Stimulated activated CD8-positive, alpha-beta memory T cell treated with anti-CD3 and anti-CD28 coated beads, Interleukin-7, amount 100 ng/mL, for 1 hour (primary cell): ENCODE results near the gene NOL7.
A peak's percentile ranks its signal among the peaks of the same experiment; 100 is the strongest.

Source experiments
- DNase-seq, 2 donors: peaks; one replicate each; pipeline ENCODE4 v3.0.0-alpha.2; 2020; ENCODE audit warnings: low read depth in 2 of 2

The NOL7 gene

GRCh38 chr6:13614926-13615791 lies at the start of gene NOL7:
NOL7 (plus strand) TSS chr6:13615335; CDS start chr6:13615359, 24 bp downstream.
- peak; percentile 98 to 99 for DNase-seq

- no peak for DNase-seq
Observed at GRCh38 chr6:13565921-13566320, 49.2 kb upstream of the NOL7 start.

GRCh38 chr6:13566500-13566899 lies 48.6 kb upstream of the NOL7 start:
- no peak for DNase-seq

- DNase-seq = no peak
Observed at GRCh38 chr6:13568970-13569369, 46.2 kb upstream of the NOL7 start.

GRCh38 chr6:13572240-13572639 lies 42.9 kb upstream of the NOL7 start:
- DNase-seq = no peak

- no peak for DNase-seq
Observed at GRCh38 chr6:13572951-13573654, 42.0 kb upstream of the NOL7 start.

- DNase-seq = no peak
Observed at GRCh38 chr6:13573669-13574110, 41.4 kb upstream of the NOL7 start.

GRCh38 chr6:13574149-13574570 lies 41.0 kb upstream of the NOL7 start:
- peak; percentile 83 to 88 for DNase-seq

GRCh38 chr6:13574571-13575376 lies 40.4 kb upstream of the NOL7 start, which contains the start of gene SIRT5:
SIRT5 (plus strand) TSS chr6:13574601; CDS start chr6:13584111, 9,510 bp downstream.
- DNase-seq = peak; percentile 31 to 36

GRCh38 chr6:13575377-13575775 lies 39.8 kb upstream of the NOL7 start:
- no peak for DNase-seq

- DNase-seq = no peak
Observed at GRCh38 chr6:13576017-13576416, 39.1 kb upstream of the NOL7 start.

- no peak for DNase-seq
Observed at GRCh38 chr6:13577926-13578325, 37.2 kb upstream of the NOL7 start.

- no peak for DNase-seq
Observed at GRCh38 chr6:13579911-13580310, 35.2 kb upstream of the NOL7 start.

GRCh38 chr6:13581700-13582229 lies 33.4 kb upstream of the NOL7 start:
- DNase-seq = no peak

- no peak for DNase-seq
Observed at GRCh38 chr6:13586603-13587542, 28.3 kb upstream of the NOL7 start.

GRCh38 chr6:13589801-13590200 lies 25.3 kb upstream of the NOL7 start:
- DNase-seq = no peak

- DNase-seq = no peak
Observed at GRCh38 chr6:13590574-13591153, 24.5 kb upstream of the NOL7 start.

GRCh38 chr6:13591205-13591921 lies 23.8 kb upstream of the NOL7 start:
- no peak for DNase-seq

- DNase-seq = no peak
Observed at GRCh38 chr6:13593103-13593502, 22.0 kb upstream of the NOL7 start.

- no peak for DNase-seq
Observed at GRCh38 chr6:13593720-13594119, 21.4 kb upstream of the NOL7 start.
